Stimulated activated CD8-positive, alpha-beta memory T cell treated with anti-CD3 and anti-CD28 coated beads, Interleukin-12 subunit alpha, Interleukin-12 subunit beta, amount 100 ng/mL, for 4 hours (primary cell): ENCODE data around the gene PRKCQ.

Experiments
- DNase-seq: peaks from one replicate; pipeline ENCODE4 v3.0.0-alpha.2; 2020; ENCODE audit warnings: low read depth

The PRKCQ gene

GRCh38 chr10:6579904-6580278 is at the start of gene PRKCQ:
Gene PRKCQ, minus strand, starts transcription at chr10:6580276. Its CDS starts 65,141 bp downstream, at chr10:6515135.
- no peak for DNase-seq

- DNase-seq, result no peak
Measured at GRCh38 chr10:6625428-6625827, 45.4 kb upstream of the PRKCQ start.

- DNase-seq, result no peak
Measured at GRCh38 chr10:6624392-6624791, 44.3 kb upstream of the PRKCQ start.

GRCh38 chr10:6622921-6623320 is 42.8 kb upstream of the PRKCQ start:
- no peak for DNase-seq

GRCh38 chr10:6621536-6621935 is 41.5 kb upstream of the PRKCQ start:
- no peak for DNase-seq

GRCh38 chr10:6619660-6620059 is 39.6 kb upstream of the PRKCQ start:
- no peak for DNase-seq

- no peak for DNase-seq
Measured at GRCh38 chr10:6618340-6618739, 38.3 kb upstream of the PRKCQ start.

- DNase-seq, result no peak
Measured at GRCh38 chr10:6617309-6618076, 37.4 kb upstream of the PRKCQ start.

- DNase-seq, result no peak
Measured at GRCh38 chr10:6615971-6616370, 35.9 kb upstream of the PRKCQ start.

- no peak for DNase-seq
Measured at GRCh38 chr10:6612371-6612770, 32.3 kb upstream of the PRKCQ start.

- DNase-seq, result no peak
Measured at GRCh38 chr10:6610647-6611046, 30.6 kb upstream of the PRKCQ start.

GRCh38 chr10:6609625-6610024 is 29.5 kb upstream of the PRKCQ start:
- no peak for DNase-seq

GRCh38 chr10:6607778-6608177 is 27.7 kb upstream of the PRKCQ start:
- no peak for DNase-seq

- no peak for DNase-seq
Measured at GRCh38 chr10:6607182-6607581, 27.1 kb upstream of the PRKCQ start.

- no peak for DNase-seq
Measured at GRCh38 chr10:6603142-6604125, 23.4 kb upstream of the PRKCQ start.

GRCh38 chr10:6602700-6603084 is 22.6 kb upstream of the PRKCQ start:
- DNase-seq, result no peak

- no peak for DNase-seq
Measured at GRCh38 chr10:6602026-6602699, 22.1 kb upstream of the PRKCQ start.

- no peak for DNase-seq
Measured at GRCh38 chr10:6601246-6601805, 21.2 kb upstream of the PRKCQ start.

- DNase-seq, result no peak
Measured at GRCh38 chr10:6600224-6600987, 20.3 kb upstream of the PRKCQ start.

- no peak for DNase-seq
Measured at GRCh38 chr10:6598679-6599078, 18.6 kb upstream of the PRKCQ start.

GRCh38 chr10:6597478-6597877 is 17.4 kb upstream of the PRKCQ start:
- DNase-seq, result no peak
